Measurements from ENCODE around the gene TMEM52.

The TMEM52 gene

DNA sequence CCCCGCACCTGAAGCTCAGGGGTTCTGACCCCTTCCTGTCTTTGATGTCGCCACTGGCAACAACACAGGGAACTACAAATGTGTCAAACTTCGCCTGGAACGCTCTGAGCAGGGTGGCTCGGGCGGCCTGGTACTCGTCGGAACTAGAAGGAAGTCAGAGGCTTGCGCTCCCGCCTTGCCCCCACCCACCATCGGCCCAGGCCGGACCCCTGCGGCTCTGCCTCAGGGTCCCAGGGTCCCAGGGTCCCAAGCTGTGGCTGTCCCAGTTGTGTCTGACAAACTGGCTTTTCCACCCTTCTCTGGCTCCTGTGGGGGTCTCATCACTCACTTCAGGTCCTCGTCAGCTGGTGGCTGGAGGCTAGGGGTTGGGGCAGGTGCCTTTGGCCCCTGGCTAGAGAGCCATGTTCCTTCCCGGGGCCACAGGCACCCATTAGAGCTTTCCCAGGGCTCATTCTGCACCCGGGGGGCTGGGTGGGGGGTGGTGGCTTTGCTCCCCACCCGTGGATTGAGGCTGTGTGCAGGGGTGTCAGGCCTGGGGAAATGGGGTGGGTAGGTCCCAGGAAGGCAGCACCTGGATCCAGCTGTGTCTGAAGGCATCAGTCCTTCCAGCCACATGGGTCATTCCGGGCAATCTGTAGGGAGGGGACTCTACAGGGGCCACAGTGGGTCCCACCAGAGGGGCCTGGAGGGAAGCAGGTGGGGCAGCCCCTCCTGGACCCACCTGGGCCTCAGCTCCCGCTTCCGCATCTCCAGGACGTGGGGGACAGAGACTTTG, 8.0 kb upstream of the TMEM52 start:
- no peak for DNase-seq (ENCODE audit: low spot score)

DNA sequence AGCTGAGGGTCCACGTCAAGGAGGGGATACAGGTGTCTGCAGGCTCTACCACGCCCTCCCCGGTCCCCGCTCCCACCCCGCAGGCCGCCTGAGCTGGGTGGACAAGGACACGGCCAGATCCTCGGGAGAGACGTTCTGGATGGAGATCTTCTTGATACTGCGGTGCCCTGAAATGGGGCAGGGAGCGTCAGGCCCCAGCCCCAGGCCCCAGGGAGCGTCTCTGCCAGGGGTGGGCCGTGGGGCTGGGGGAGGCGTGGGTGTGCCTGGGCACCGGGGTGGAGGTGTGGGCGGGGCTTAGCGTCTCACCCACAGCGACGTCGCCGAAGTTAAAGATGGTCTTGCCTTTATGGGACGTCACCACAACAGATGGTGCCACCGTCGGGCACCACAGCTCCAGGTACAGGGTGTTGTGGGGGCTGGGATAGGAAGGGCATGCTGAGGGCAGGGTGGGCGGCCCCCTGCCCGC, 7.3 kb upstream of the TMEM52 start:
- DNase-seq (ENCODE audit: low spot score) = no peak

DNA sequence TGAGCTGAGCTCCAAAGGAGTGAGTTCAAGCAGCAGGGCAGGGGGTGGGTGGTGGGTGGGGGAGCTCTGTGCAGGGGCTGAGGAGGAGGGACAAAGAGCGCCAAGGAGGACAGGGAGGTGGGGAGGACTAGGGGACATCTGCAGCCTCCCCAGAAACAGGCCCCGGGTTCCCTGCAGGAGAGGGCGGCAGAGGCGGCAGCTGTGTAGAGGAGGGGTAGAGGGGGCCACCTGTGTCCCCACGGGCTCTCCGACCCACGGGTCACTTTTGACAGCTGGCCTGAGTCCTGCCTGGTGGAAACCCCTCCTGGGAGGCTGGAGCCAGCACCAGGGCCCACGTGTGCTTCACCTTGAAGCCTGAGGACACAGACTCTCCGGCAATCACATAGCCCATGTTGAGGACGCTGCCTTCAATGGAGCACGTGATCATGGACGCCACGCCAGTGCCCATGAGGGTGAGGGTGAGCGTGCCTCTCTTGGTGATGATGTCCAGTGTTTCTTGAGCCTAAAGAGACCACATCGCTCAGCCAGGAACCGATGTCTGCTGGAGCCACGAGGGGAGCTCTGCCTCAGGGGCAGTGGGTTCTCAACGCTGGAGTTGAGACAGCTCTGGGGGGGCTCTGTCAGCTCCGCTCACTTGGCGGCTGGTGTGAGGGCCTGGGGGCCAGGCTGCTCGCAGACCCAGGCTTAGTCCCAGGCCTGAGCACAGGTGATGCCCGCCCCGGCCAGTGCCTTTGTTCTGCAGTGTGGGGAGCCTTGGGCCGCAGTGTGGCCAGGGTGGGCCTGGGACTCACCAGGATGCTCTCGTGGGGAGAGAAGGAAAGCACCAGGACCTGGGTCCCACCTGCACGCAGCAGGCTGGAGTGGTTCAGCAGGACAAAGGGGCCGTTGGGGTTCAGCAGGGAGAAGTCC, 6.6 kb upstream of the TMEM52 start:
- no peak for DNase-seq (ENCODE audit: low spot score)

DNA sequence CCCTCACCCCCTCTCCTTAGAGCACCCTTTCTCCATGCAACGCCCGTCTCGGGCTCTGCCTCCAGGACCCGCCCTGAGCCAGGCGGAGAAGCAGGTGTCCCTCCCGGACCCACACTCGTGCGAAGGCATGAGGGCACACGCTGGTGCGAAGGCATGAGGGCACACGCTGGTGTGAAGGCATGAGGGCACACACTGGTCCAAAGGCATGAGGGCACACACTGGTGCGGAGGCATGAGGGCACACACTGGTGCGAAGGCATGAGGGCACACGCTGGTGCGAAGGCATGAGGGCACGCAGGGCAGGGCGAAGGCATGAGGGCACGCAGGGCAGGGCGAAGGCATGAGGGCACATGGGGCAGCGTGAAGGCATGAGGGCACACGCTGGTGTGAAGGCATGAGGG, 5.8 kb upstream of the TMEM52 start:
- no peak for DNase-seq (ENCODE audit: low spot score)

DNA sequence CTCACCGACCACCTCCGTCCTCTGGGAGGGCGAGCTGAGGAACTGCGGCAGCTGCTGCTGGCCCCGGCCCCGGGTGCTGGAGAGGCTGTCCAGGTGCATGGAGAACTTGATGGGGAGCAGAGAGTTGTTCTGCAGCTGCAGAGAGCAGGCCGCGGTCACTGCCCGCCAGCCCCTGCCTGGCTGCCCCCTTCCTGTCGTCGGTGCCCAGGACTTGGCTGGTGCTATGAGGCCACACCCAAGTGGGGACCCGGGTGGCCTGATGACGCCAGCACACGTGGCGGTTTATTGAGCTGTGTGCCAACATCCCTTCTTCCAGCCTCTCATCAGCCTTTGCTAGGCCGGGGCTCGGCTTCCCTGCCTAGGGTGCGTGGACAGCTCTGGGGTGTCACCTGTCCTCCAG, 5.3 kb upstream of the TMEM52 start:
- DNase-seq (ENCODE audit: low spot score) = no peak

DNA sequence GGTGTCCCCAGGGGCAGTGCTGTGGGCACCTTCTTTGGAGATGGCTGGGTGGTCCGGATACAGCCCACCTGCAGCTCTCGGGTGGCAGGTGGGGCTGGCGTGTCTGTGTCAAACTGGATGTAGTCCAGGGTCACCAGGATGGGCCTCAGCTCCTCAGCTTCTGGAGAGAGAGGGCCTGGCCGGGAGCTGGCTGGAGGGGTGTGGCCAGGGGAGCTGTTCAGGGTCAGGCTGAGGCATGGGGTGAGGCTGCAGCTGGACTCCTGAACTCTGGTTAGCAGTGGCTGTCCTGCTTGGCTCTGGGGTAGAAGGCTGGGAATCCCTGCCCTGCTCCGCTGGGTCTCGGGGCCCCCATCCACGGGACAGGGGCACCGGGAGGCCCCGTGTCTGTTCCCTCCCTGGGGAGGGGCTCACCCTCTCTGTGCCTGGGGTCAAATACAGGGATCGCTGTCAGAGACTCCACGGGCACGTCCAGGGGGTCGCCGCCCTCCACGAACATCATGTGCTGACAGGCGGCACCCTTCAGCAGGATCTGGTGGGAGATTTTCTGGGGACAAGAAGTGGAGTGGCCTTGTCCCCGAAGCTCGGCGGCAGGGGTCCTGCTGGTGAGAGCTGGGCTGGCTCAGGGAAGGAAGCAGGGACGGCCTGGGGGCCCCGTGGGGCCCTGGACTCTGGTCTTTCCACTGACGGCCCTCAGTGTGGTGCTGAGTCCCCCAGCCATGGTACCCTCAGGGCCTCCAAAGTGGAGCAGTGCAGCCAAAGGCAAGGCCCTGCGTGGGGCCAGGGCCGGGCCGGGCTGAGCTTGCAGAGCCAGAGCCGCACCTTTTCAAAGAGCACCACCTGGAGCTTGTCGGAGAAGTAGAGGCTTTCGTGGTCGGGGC, 4.1 kb upstream of the TMEM52 start:
- no peak for DNase-seq (ENCODE audit: low spot score)

DNA sequence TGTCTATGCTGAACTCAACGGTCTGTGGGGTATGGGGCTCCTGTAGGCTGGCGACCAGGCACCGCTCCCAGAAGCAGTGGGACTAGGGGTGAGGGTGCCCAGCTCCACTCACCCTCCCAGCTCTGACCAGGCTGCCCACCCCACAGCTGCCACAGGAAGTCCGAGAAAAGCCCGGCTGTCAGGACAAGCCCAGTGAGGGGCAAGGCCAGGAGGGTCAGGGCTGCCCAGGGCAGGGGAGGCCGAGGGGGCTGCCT, 3.5 kb upstream of the TMEM52 start:
- no peak for DNase-seq (ENCODE audit: low spot score)

DNA sequence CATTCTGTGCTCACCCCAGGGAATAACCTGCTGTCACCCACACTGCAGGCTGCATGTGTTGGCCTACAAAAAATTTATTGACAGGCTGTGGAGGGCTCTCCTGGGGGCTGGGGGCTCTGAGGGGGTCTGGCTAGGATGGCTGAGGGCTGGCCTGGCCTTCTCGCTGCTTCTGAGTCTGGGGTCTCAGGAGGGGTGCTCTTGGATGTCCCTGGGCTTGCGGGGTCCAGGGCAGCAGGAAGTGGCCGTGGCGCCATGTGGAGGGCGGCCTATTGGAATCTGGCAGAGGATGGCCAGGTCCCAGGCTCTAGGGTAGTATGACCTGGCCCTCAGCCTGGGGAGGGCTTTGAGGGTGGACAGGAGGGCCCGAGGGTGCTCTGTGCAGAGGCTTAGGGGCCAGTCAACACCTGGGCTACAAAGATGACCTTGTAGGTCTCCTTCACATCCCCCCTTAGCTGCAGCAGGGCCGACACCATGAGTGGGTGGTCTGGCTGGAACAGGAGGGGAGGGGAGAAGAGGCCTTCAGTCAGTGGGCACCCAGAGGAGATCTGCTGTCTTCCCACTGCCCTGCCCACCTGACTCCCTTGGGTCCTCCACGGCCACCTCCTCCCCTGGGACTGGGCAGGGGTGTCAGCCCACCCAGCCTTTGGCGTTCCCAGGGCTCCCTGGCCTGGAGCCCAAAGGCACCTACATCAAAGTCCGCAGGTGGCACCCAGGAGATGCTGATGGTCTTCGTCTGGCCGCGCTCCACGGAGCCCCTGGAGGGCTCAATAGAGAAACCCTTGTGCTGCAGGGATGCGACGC, 3.0 kb upstream of the TMEM52 start:
- no peak for DNase-seq (ENCODE audit: low spot score)

DNA sequence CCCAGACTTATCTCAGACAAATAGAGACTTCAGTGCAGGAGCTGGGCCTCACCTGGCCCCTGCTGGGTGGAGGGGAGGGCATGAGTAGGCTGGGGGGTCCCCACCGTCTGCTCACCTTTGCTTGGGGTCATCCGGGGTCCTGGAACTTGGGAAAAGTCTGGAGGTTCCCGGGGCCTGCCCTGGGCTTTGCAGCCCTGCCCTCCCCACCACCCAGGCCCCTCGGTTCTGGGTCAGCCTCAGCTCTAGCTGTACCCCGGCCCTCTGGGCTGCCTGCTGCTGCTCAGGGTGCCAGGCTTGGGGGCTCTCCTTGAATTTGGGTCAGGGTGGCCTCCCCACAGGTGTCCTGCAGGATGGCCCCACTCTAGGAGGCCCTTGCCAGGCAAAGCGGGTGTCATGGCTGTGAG, 2.4 kb upstream of the TMEM52 start:
- no peak for DNase-seq (ENCODE audit: low spot score)

DNA sequence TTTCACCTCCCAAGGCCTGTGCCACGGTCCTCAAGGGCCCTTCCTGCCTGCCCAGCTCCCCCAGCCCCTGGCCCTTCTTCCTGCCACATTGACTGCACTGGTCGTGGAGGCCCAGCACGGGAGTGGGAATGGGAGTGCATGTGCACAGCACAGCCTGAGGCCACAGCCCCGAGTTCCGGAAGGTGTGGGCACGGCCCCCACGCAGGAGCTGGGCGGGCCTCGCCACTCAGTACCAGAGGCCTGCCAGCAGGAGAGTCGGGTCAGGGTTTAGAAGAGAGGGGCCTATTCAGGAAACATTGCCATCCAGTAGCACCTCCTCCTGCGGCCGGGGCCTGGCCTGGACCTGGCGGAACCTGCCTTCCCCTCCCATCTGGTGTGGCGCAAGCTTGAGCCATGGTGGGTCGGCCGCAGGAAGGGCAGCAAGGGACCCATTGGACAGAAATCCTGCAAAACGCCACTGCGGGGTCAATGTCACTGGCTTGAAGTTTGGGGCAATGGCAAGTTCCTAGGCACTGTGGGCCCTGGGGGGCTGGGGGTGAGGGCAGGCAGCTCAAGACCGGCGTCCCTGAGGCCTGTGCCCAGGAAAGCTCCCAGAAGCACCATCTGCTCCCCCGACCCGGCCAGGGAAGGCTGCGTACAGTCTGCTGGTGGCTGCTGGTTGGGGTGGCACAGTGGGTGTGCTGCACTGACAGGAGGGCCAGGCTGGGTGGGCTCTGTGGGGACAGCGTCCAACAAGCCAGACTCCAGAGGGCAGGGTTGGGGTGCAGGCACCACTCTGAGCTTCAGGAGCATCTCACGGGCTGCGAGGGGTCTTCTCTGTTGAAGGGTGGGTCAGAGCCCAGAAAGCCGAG, 1.8 kb upstream of the TMEM52 start:
- DNase-seq (ENCODE audit: low spot score) = no peak

DNA sequence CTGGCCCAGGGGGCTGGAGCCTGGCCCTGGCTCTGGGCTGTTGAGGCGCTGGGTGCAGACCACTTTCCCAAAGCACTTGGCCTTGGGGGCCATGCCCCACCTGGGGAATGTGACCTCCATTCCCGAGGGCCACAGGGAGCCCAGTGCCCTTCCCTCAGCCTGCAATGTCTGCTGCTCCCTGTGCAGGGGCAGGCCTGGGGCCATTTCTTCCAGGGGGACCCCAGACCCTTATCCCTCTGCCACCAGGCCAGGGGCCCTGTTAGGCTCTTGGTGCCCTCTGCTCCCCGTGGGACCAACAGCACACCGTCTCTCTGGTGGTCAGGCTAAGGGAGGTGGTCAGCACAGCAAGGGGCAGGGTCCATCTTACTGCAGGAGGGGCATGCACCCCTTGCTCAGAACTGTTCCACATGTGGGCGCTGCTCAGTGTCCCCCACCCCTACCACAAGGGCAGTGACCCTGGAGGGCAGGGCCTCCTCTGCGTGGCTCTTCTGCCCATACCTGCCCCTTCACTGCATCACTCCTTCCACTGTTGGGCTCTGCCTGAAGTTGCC, 1.1 kb upstream of the TMEM52 start:
- no peak for DNase-seq (ENCODE audit: low spot score)

DNA sequence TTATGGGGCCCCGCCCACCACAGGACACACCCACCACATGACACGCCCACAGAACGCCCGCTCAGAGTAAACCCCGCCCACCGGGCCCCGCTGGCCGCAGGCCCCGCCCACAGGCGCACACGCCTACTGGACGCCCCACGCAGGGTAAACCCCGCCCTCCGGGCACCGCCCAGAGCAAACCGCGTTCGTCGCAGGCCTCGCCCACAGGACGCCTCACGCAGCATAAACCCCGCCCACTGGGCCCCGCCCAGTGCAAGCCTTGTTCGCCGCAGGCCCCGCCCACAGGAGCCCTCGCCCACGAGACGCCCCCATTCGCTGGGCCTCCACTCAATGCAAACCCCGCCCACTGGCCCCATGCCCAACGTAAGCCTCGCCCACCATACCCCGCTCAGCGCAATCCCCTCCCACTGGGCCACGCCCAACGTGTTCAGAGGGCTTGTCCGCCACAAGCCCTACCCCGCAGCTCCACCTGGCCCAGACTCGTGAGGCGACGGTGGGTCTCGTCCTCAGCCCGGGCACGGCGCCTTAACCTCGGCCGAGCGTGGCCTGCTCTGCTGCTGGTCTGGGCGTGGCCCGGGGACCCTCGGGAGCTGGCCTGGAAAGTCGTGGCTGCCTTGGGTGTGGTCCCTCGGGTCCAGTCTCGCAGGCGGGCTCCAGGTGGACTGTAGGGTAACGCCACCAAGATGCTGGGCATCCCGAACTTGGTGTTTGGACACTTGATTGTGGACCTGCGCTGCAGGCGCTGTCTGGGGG, 401 bp upstream of the TMEM52 start:
- DNase-seq (ENCODE audit: low spot score) = peak; percentile 85

DNA sequence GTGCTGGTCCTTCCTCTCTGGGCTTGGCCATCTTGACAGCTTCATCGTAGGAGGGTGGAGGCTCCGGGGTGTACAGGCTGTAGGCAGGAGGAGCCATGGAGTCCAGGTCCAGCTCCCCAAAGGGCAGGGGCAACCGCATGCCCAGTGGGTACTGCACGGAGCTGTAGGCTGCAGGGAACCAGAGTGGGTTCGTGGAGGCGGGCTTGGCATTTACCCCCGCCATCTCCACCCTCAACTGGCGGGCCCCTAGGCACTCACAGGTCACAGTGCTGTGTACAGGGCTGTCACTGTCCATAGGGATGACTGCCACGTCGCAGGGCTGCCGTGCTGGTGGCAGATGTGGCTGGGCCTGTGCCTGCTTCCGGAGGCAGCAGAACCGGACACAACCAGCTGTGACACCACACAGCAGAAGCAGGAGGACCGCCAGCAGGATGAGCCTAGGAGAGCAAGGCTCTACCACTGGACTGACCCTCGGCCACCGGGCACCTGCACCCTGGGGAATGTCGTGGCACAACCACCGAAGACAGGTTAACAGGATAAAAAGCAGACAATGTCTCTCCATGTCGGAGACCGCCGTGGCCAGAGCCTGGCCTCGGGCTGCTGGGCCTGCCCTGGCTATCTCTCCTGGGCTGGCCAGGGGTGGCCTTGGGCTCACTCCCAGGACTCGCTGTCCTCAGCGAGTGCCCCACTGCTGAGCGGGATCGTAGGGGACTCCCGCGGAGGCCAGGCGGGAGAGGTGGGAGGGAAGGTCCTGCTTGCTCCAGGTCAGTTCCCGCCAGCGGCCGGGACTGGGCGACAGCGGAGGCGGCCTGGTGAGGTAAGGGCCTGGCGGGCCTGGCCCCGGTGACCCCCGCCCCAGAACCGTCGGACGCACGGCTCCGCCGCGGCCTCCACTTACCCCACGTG, 831 bp downstream of the TMEM52 start:
- DNase-seq (ENCODE audit: low spot score) = no peak

DNA sequence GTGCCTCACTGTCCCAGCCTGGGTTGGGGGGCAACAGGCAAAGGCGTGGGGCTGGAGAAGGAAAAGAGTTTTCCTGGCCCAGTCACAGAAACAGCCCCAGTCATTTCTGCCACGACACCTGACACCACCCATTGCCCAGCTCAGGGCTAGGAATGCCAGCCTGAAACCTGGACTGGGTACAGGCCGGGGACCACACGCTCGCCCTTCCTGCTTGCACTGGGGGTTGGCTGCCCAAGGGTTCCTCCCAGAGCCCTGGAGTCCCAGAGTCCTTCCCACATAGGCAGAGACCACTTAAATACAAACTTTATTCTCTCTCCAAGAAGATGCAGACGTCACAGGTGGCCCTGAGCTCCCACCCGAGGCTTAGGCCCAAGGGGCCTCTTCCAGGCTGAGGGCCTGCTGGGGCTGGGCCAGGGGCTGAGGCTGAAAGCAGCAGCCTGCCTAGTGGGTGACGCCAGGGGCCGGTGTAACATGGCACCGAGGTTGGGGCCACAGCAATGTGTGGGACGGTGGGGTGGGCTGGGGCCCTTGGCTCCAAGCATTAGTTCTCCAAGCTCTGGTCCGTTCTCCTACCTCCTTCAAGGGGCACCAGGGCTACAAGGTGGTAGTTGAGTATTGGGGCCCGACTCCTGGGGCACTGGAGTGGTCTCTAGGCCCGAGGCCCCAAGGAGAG, 1.6 kb downstream of the TMEM52 start:
- no peak for DNase-seq (ENCODE audit: low spot score)

DNA sequence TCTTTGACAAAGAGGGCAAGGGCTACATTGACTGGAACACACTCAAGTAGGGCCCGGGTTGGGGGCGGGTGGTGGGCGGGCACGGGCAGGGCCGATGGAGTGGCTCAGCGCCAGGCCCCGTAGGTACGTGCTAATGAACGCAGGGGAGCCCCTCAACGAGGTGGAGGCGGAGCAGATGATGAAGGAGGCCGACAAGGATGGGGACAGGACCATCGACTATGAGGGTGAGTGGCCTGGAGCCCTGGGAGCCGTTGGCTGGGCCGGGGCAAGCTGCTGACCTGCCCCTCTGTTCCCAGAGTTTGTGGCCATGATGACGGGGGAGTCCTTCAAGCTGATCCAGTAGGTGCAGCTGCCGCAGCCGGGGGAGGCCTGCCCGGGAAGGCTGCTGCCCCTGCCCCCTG, 2.2 kb downstream of the TMEM52 start:
- DNase-seq (ENCODE audit: low spot score) = no peak

DNA sequence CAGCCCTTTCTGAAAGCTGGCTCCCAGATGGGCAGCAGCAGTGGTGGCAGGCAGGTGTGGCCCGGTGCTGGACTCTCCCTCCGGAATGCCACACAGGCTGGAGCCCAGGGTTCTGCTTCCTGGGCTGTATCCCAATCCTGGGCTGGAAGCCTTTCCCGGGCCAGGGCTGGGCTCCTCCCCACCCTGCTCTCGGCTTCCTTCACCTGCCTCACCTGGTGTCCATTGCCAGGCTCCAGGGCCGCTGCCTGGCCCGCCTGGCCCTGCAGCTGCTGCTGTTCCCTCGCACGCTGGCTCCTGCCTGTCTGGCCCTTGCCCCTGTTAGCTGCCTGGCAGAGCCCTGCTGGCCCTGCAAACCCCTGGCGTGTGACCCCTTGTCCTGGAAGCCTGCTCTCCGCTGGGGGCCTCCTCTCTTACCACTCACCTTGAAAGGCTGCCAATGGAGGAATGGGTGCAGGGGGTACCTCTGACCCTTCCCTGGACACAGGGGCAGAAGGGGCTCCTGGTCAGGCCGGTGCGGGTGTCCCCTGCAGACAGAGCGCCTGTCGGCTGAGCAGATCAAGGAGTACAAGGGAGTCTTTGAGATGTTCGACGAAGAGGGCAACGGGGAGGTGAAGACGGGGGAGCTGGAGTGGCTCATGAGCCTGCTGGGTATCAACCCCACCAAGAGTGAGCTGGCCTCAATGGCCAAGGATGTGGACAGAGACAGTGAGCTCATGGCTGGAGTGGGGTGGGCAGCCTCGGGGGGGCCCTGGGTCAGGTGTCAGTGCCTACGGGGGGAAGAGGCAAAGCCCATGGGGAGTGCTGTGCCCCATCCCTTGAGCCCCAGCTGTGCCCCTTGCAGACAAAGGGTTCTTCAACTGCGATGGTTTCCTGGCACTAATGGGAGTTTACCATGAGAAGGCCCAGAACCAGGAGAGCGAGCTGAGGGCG, 2.9 kb downstream of the TMEM52 start:
- DNase-seq (ENCODE audit: low spot score) = no peak
